Ecto neural progenitor cell (in vitro differentiated cells): ENCODE measurements around the gene LTBP1.
"Not testable (repeated sequence)": the region's sequence is repeated elsewhere in the genome, so short reads cannot be mapped to it uniquely, and the experiment has no call there.

Source experiments
- DNase-seq: peaks from one replicate; pipeline ENCODE4 v3.0.0-alpha.2; 2018; ENCODE audit warnings: low spot score

Gene LTBP1

GRCh38 chr2:33384599-33384961 is 437.8 kb downstream of the LTBP1 start:
- DNase-seq = no peak

GRCh38 chr2:33388996-33389395 is 442.2 kb downstream of the LTBP1 start:
- DNase-seq = no peak

GRCh38 chr2:33389695-33390094 is 442.9 kb downstream of the LTBP1 start:
- DNase-seq = not testable (repeated sequence)

- DNase-seq = no peak
Observed at GRCh38 chr2:33391529-33392255, 444.9 kb downstream of the LTBP1 start.

GRCh38 chr2:33392366-33392765 is 445.6 kb downstream of the LTBP1 start:
- DNase-seq = no peak

GRCh38 chr2:33395034-33395433 is 448.3 kb downstream of the LTBP1 start:
- no peak for DNase-seq

- no peak for DNase-seq
Observed at GRCh38 chr2:33395655-33396249, 449.0 kb downstream of the LTBP1 start.

GRCh38 chr2:33404321-33404720 is 457.6 kb downstream of the LTBP1 start:
- no peak for DNase-seq

GRCh38 chr2:33406622-33407021 is 459.9 kb downstream of the LTBP1 start:
- DNase-seq = no peak

- DNase-seq = no peak
Observed at GRCh38 chr2:33408109-33408508, 461.4 kb downstream of the LTBP1 start.

GRCh38 chr2:33409417-33409955 is 462.7 kb downstream of the LTBP1 start:
- no peak for DNase-seq

GRCh38 chr2:33411765-33412164 is 465.0 kb downstream of the LTBP1 start:
- DNase-seq = no peak

GRCh38 chr2:33412920-33413319 is 466.2 kb downstream of the LTBP1 start:
- no peak for DNase-seq

GRCh38 chr2:33419581-33420200 is 472.9 kb downstream of the LTBP1 start:
- DNase-seq = no peak

GRCh38 chr2:33420726-33421125 is 474.0 kb downstream of the LTBP1 start:
- no peak for DNase-seq

- DNase-seq = no peak
Observed at GRCh38 chr2:33421820-33422219, 475.1 kb downstream of the LTBP1 start.

- DNase-seq = no peak
Observed at GRCh38 chr2:33425161-33425560, 478.4 kb downstream of the LTBP1 start.

GRCh38 chr2:33425586-33426031 is 478.9 kb downstream of the LTBP1 start:
- DNase-seq = no peak

GRCh38 chr2:33426666-33427231 is 480.0 kb downstream of the LTBP1 start:
- DNase-seq = no peak

- no peak for DNase-seq
Observed at GRCh38 chr2:33430077-33430476, 483.3 kb downstream of the LTBP1 start.

GRCh38 chr2:33430856-33431255 is 484.1 kb downstream of the LTBP1 start:
- DNase-seq = no peak

GRCh38 chr2:33432871-33433270 is 486.1 kb downstream of the LTBP1 start:
- no peak for DNase-seq
